Astrocyte of the spinal cord (primary cell): ENCODE measurements around the gene PPARD.

Source experiments
- DNase-seq: peaks from one replicate; pipeline ENCODE4 v3.0.0; 2011; ENCODE audit warnings: low read depth, low spot score
- H3K4me3 ChIP-seq: 2 replicates; pipeline ENCODE4 v1.5.1; 2011; ENCODE audit warnings: low read depth, mild to moderate bottlenecking, low read length, moderate library complexity
- in situ Hi-C: cut with HindIII; loops from 2 replicates; pipeline ENCODE4 v1.10.0; 2017; ENCODE audit warnings: low sequenced_read_pairs
- TF ChIP-seq, protein P1 (sequence below): IDR thresholded peaks from 2 replicates; pipeline ENCODE4 v1.5.1; 2012; ENCODE audit warnings: low read depth, mild to moderate bottlenecking, low read length, inconsistent platforms

The PPARD gene

DNA sequence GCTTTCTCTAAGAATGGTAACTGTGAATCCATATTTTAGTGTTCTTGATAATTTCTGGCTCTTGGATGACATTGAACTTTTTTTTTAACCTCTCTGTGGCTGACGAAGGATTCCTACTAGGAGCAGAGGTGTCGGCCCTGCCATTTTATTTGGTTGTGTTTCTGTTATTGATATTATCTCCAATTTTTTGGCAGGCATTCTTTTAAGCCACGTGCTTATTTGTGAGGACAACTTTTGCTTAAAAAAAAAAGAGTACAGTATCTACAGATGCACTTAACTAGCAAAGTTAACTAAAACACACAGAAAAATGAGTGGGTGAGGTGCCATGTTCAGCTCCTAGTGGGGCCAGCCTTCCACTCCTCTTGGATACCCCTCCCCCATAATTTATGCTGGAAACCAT, 110.9 kb downstream of the PPARD start:
- in situ Hi-C loops: no loop called here
- TF ChIP-seq, protein P1, sequence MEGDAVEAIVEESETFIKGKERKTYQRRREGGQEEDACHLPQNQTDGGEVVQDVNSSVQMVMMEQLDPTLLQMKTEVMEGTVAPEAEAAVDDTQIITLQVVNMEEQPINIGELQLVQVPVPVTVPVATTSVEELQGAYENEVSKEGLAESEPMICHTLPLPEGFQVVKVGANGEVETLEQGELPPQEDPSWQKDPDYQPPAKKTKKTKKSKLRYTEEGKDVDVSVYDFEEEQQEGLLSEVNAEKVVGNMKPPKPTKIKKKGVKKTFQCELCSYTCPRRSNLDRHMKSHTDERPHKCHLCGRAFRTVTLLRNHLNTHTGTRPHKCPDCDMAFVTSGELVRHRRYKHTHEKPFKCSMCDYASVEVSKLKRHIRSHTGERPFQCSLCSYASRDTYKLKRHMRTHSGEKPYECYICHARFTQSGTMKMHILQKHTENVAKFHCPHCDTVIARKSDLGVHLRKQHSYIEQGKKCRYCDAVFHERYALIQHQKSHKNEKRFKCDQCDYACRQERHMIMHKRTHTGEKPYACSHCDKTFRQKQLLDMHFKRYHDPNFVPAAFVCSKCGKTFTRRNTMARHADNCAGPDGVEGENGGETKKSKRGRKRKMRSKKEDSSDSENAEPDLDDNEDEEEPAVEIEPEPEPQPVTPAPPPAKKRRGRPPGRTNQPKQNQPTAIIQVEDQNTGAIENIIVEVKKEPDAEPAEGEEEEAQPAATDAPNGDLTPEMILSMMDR: no peak
- DNase-seq: no peak
- peak overlapping the region; percentile 44 for H3K4me3 ChIP-seq

DNA sequence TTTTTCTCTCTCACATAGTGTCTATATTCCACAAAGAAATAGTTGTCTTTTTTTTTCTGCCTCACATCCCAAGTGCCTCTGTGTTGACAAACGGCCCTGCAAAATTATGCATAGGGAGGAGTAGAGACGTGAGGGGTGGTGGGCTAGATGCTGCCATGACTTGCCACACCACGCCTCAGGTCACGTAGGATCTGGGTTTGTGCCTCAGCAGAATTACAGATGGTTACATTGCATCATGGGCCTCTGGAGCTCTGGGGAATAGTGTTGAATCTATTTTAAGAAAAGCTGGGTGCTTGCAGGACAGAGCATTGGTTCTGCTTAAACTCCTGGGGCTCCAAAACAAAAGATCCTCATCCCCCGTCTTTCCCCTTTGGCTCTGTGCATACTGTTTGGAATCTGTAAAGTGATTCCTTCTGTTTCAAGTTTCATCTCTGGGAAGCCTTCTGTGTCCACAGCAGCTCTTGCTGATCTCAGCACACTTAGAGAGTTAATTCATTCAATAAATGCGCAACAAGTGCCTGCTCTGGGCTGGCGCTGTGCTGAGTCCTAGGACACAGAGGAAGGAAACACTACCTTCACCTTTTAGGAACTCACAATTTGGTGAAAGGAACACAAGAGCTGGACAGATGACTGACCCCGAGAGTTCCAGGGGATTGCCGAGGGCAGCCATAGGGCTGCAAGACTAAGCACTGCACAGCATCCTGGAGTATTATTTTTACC, 112.2 kb downstream of the PPARD start:
- H3K4me3 ChIP-seq: no peak overlapping the region
- TF ChIP-seq, protein P1: no peak
- DNase-seq: no peak
- in situ Hi-C loops: no loop called here

DNA sequence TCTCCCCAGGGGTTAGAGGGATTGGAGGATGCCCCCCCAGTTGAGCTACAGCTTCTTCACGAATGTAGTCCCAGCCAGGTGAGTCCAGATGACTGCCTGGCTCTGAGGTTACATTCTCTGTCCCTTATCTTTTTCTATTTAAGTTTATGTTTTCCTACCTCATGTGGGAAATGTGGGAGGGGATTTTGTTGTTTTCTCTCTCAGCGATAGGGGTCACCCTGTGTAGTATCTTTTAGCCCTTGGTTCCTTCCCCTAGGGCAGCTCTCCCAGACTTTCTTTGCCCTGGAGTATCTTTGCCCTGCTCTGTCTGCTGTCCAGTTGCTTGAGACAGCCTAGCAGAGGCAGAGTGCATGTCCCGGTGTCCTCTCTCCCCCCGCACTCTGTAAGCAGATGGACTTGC, 115.5 kb downstream of the PPARD start:
- in situ Hi-C loops: no loop called here
- H3K4me3 ChIP-seq: no peak overlapping the region
- TF ChIP-seq, protein P1: no peak
- DNase-seq: no peak

DNA sequence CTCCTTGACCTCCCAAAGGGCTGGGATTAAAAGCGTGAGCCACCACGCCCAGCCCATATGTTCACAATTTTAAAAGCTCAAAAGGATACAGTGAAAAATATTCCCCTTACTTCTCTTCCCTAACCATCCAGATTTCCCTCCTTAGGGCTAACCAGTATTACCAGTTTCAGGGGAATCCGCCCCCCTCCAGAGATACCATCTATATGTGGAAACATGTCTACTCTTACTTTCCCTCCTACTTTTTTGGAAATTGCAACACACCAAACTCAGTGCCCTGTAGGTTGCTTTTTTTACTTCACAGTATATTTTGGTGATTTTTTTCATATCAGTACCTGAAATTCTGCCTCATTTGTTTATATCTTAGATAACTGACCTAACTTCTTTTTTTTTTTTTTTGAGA, 118.9 kb downstream of the PPARD start:
- TF ChIP-seq, protein P1: no peak
- DNase-seq: no peak
- in situ Hi-C loops: no loop called here
- H3K4me3 ChIP-seq: no peak overlapping the region

DNA sequence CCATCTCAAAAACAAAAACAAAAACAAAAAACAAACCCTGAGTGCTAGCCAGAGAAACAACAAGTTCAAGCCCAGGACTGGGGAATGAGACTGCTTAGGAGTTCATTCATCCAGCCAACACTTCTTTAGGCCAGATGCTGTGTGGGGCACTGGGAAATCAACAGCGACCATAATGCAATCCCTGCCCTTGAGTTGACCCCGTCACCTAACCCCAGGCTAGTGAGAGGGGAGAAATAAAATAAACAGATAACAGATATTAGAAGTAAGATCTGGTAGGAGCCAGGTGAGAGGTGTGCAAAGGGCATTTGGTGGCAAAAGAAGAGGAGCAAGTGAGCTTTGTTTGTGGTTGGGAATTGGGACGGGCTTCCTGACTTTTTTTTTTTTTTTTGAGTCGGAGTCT, 120.9 kb downstream of the PPARD start:
- H3K4me3 ChIP-seq: no peak overlapping the region
- in situ Hi-C loops: no loop called here
- TF ChIP-seq, protein P1: no peak
- no peak for DNase-seq

DNA sequence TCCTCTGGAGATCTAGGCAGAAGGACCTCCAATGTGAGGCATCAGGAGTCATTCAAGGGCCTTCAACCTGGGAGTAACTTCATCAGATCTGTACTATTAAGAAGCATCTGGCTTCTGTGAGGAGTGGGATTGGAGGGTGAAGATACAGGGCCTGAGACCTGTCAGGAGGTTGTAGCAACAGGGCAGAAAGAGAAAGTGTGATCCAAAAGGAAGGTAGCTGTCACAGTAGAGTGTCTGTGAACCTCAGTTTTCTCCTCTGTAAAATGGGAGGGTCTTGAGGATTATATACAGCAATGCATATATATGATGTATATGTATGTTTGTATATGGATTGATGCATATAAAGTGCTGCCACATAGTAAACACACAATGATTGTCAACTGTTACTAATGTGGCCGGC, 123.3 kb downstream of the PPARD start:
- no peak overlapping the region for H3K4me3 ChIP-seq
- in situ Hi-C loops: no loop called here
- TF ChIP-seq, protein P1: no peak
- no peak for DNase-seq
